Stimulated activated CD4-positive, alpha-beta T cell treated with anti-CD3 and anti-CD28 coated beads, TNF-alpha, amount 100 ng/mL, for 24 hours (primary cell): ENCODE measurements around the gene SNX27.

ENCODE experiments used
- DNase-seq, 3 experiments: peaks; one replicate each; pipeline ENCODE4 v3.0.0-alpha.2; 2020; ENCODE audit warnings: low read depth in 3 of 3

The SNX27 gene

GRCh38 chr1:151705146-151705545, 93.3 kb downstream of the SNX27 start:
- DNase-seq = no peak

DNA sequence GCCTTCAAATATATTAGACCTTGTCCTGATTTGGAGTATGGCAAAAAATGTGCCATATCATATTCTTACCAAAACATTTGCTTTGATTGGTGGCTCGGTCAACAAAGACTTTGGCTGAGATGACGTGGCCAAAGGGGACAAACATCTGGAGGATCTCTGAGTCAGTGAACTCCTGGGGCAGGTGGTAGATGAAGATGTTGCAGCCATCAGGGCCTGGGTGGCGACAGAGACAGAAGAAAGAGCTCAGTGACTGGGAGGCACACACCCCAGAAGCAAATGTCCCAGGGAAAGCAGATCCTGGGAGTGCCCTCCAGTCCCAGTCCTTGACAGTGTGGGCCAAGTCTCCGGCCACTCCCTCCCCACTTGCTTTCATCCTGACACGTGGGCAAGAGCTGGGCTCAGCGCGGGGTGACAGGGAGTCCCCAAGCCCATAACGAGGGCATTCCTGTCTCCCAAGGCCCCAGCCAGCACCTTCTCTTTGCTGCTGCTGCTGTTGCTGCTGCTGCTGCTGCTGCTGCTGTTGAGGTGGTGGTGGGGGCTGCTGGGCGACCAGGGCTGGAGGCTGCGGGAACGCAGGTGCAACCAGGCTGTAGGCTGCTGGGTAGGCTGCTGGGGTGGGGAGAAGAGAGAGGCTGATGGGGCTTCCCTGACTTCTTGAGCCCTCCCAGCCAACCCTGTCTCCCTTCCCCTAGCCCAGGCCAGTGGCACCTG, 94.1 kb downstream of the SNX27 start:
- DNase-seq = no peak

DNA sequence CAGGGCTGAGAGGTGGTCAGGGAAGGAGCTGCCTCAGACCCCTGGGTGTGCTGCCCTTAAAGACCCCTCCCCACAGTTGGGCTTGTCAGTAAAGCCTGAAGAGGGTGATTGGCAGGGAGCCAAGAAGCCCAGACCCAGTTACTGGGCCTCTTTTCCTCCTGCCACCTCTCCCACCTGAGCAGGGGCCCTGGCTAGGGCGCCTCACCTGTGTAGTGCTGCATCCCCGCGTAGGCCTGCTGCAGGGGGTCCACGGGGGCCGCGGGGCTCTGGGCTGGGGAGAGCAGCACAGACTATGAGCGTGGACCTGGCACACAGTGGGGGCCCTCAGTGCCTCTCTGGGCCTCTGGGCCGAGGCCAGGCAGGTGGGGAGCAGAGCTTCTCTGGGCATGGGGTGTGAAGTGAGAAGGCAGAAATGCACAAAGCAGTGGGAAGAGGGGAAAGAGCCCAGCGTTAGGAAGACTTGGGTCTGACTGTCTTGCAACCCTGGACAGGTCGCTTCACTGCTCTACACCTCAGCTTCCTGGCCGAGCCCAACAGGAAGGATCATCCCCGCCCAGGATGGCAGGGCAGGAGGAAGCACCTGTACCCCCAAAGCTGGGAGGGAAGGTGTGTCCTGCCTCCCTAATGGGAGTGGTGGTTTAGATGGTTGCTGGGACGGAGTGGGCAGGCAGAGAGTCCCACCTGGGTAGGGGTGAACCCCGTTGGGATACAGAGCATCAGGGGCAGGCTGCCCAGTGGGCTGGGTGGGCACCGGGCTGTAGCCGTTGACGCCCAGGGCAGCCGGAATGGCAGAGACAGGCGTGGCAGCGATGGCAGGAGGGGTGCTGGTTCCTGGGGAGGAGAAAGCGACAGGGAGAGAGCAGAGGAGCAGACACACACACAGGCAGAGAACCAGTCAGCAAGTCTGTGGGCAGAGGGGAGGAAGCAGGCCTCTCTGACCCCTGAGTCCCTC, 94.9 kb downstream of the SNX27 start:
- no peak for DNase-seq

GRCh38 chr1:151707541-151708065, 95.8 kb downstream of the SNX27 start:
- DNase-seq = no peak

DNA sequence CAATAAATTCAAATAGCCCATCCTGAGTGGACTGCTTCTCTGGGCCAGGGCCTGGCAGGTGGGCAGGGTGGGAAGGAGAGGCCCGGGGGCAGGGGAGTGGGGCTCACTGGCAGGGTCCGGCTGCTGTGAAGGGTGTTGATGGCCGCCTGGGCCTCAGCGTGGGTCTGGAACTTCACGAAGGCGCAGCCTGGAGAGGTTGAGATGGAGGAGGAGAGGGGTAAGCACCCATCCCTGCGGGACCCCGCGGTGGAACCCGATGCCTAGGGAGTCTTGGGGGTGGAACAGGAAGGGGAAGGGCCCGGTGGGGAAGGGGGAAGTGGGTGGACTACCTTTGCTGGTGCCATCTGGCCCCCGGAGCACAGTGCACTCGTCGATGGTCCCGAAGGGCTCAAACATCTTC, 97.0 kb downstream of the SNX27 start:
- no peak for DNase-seq

- peak in 1 of 3 experiments; percentile 54 for DNase-seq
Measured at GRCh38 chr1:151710187-151710840, 98.5 kb downstream of the SNX27 start.

DNA sequence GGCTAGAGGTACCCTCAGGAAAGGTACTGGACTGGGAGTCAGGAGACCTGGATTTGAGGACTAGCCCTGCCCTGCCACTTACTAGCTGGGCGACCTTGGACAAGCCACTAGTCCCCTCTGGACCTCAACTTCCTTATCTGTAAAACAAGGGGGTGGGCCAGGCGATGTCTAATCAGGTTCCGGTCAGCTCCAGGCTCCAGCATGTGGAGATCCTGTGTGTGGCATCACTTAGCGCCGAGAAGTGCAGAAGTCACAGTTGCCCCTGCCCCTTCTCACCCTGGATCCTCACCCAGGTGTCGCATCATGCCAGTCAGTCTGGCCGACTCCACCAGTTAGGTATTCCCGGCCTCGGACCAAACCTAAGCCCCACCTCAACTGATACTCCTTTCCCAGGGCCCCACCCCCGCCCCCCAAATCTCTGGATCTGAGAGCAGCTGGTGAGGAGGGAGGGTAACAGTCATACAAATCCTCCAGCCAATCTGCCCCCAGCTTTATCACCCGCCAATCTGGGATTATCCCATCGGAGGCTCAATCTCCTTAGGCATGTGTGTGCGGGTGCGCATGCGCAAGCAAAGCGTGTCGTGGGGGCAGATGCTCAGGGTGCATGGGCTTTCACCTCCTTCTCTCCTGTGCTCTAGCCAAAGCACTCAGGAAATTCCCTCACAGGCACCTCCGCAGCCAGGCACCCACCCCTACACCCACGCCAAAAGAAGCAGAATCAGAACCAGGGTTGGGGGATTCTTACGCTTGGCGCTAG, 99.4 kb downstream of the SNX27 start:
- no peak for DNase-seq

DNA sequence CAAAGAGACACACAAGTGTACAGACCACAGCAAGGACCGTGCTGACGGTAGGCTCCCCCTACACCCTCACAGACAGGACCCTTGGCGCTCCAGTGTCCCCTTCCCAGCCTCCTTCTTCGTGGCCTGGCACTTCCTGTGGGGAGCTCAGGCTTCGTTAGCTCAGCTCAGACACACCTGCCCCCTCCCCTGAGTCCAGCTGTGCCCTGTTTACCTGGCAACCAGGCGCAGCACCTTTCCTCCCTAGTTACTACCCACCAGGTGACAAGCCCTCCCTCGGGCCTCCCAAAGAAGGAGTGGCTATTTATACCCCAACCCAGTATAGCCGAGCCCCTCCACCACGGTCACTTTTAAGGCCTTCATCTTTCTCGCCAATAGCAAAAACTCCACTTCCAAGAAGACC, 100.1 kb downstream of the SNX27 start:
- DNase-seq = no peak

GRCh38 chr1:151713044-151713443, 101.2 kb downstream of the SNX27 start:
- DNase-seq = no peak

DNA sequence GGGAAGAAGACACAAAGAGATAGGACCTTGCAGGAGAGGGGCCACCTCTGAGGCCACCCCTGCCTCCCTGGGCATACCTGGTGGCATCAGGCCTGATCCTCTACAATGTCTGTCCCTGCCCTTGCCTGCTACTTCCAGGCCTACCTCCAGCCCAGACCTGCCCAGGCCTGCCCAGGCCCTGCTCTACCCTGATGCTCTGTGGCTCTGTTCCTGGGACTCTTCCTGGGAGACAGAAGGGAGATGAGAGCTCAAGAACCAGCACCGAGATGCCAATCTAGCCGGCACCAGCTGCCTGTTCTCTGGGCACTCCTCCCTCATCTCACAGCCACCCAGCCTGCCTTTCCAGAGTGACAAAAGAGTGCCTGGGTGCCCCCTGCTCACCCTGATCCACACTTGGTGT, 102.0 kb downstream of the SNX27 start:
- no peak for DNase-seq

GRCh38 chr1:151714820-151715725, 103.2 kb downstream of the SNX27 start:
- no peak for DNase-seq

- no peak for DNase-seq
Measured at GRCh38 chr1:151715726-151716404, 104.0 kb downstream of the SNX27 start.

GRCh38 chr1:151716405-151716762, 104.5 kb downstream of the SNX27 start:
- no peak for DNase-seq

DNA sequence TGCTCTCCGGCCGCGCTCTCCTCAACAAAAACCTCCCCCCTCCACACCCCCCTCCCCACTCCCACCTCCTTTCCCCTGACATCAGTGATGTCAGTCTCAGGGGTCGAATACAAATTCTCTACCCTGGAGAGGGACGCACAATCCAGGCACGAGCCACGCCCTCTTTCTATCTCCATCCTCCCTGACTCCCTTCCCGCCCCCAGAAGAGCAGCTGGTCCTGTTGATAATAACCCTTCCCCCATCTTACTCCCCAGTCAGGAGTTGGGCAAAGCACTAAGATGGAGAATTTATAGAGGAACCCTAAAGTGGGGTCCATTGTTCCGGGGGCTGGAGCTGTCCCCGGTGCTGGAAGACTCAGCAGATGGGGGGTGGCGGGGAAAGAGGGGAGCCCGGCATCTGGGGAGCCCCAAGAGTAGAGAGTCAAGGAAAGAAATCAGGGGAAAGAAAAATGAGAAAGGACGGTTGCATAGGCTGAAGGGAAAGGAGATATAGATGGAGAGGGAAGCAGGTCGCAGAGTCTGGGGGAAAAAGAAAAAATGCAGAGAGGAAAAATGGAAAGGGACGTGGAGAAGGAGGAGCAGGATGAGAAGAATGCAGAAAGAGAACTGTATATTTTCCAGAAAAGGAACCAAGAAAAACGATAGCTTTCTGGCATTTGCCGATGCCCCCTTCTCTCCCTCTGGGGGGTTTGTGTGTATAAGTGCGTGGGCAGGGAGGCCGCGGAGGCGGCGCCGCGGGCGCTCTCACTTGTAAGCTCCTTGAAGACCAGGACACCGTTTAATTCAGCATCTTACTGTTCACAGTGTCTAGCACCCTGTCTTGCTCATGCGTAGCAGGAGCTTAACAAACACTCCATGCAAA, 105.2 kb downstream of the SNX27 start, which contains the start of gene CELF3:
Gene CELF3 (minus strand): TSS at position 33 of the 861 bp plus-strand sequence. CDS start 783 bp downstream, outside the sequence.
- DNase-seq = no peak

DNA sequence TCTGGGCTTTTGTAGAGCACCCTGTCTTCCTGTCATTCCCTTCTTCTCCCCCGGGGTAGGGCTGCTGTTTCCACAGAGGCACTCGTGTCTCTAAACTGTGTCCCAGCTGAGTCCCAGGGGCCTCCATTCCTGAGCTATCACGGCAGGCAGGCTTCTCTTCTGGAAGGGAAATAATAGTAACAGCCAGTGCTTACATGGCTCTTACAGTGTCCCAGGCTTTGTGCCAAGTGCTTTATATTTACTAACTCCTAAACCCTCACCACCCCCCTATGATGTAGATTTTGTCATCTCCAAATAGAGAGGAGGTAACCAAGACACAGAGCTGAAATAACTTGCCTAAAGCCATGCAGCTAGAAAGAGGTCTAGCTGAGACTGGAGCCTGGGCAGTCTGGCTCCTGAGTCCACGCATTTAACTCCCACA, 106.2 kb downstream of the SNX27 start:
- DNase-seq = no peak

DNA sequence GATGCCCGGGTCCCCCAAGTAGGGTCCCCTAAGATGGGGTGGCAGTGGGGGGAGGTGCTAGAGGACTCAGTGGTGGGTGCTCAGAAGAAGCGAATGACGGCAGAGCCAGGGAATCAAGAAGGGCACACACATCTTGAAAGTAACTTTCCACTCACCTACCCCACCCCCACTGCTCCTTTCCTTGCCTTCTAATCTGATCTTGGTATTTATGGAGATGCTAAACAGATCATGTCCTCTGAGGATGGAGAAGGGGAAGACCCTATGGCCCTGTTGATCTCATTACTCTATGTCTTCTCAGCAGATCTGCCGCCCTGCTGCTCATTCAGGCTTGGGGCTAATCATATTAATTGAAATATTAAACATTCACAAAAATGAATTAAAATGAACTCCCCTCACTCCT, 106.8 kb downstream of the SNX27 start:
- no peak for DNase-seq

DNA sequence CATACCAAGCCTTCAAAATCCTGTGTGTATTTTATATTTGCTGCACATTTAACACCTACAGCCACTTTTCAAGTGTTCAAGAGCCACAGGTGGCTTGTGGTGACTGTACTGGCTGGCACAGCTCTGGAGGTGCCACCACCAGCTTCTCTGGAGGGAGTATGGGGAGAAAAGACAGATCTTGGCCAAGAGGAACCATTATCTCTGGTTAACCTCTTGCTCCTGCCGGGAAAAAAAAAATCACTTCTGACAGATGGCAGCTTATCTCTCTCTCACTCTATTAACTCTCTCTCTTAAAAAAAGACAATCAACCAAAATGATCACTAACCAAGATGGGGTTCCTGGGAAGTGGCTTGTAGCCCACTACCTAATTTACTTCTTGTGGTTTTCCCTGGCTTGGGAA, 108.3 kb downstream of the SNX27 start:
- no peak for DNase-seq

DNA sequence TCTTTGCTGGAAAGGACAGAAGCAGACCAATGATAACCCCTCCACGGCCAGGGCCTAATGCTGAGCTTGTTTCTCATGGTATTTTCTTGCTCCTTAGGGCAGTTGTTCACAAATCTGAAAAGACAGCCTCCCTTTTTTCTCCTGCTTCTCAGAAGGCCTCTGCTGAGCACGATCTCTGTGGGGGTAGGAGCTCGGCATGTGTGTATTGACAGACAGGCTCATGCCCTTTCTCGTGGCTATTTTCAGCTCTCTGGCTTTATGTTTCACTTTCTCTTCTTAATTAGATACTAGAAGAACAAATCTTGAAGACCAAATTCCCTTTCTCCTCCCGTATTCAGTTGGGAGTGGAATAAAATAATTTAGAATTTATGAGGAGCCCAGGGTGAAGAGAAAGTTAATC, 108.7 kb downstream of the SNX27 start:
- DNase-seq = no peak
